GM15510 (cell line): Measurements from ENCODE around the gene LFNG.

ENCODE experiments used
- POLR2A ChIP-seq: IDR thresholded peaks from 3 replicates; pipeline ENCODE4 v1.6.1; 2011; ENCODE audit warnings: borderline replicate concordance; ENCODE audit not compliant: insufficient read length; ENCODE audit errors: extremely low read depth

The LFNG gene

GRCh38 chr7:2526659-2527504 is 7.3 kb downstream of the LFNG start:
- no peak for TF ChIP-seq POLR2A

DNA sequence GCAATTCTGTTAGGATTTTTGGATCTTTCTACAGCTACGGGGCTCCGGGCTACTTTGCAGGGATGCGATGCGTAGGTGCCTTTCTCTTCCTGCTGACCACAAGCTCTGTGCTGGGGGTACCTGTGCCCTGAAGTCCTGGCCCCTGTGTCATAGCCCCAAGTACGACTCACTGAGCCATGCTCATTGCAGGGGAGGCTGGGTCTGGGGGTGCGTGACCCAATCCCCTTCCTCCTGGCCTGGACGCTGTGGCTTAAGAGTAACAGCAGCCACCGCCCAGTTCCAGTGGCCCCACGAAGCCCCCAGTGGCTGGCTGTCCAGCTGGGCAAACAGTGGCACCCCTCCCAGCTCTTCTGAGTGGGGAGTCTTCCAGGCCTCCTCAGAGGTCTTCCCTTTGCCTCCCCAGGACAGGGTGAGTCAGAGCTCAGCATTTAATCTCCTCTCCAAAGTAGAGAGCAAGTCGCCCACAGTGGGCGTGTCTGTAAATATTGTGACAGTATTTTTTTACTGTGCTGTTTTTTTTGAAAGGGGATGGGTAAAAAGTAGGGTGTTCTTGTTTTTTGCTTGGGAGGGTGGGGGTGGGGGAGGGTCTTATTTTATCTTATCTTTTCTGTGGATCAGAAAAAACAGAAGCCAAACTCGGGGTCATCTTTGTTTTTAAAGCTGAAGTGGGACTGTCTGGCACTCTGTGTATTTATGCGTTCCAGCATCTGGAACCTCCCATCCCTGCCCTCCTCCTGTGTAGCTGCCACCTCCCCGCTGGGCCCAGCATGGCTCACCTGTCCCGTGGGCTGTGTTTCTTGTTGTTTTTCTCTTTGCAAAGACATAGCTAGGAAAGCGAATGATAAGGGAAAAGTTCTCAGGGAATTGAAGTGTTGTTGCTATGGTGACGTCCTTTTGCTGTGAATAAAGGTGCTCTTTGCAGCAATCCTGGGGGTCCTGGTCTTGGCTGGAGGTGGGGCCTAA is 8.2 kb downstream of the LFNG start:
- no peak for TF ChIP-seq POLR2A

DNA sequence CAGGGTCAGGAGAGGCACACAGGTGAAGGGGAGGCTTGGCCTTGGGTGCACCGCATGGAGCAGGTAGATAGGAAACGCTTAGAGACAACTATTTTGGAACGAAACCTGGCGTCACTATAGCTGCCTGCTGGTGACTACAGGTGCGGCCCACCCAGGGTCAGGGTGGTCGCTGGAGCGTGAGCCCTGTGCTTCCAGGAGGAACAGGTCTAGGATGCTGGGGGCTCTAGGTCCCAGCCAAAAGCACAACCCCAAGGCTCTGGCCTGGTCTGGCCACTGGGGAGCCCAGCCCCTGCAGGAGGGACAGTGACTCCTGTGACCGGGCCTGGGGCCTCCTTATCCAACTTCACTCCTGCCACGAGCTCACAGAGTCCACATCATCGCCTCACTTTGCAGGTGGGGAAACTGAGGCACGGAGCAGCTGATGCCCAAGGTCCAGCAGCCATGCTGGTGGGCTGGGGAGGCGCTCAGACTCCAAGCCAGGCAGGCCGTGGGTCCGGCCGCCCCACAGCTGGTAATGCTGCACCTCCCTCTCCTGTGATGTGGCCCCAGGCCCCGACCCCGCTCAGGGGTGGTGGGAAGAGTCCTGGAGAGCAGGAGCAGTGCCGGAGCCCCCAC is 9.0 kb downstream of the LFNG start:
- TF ChIP-seq POLR2A, result no peak

GRCh38 chr7:2529161-2530070 is 9.8 kb downstream of the LFNG start:
- no peak for TF ChIP-seq POLR2A

DNA sequence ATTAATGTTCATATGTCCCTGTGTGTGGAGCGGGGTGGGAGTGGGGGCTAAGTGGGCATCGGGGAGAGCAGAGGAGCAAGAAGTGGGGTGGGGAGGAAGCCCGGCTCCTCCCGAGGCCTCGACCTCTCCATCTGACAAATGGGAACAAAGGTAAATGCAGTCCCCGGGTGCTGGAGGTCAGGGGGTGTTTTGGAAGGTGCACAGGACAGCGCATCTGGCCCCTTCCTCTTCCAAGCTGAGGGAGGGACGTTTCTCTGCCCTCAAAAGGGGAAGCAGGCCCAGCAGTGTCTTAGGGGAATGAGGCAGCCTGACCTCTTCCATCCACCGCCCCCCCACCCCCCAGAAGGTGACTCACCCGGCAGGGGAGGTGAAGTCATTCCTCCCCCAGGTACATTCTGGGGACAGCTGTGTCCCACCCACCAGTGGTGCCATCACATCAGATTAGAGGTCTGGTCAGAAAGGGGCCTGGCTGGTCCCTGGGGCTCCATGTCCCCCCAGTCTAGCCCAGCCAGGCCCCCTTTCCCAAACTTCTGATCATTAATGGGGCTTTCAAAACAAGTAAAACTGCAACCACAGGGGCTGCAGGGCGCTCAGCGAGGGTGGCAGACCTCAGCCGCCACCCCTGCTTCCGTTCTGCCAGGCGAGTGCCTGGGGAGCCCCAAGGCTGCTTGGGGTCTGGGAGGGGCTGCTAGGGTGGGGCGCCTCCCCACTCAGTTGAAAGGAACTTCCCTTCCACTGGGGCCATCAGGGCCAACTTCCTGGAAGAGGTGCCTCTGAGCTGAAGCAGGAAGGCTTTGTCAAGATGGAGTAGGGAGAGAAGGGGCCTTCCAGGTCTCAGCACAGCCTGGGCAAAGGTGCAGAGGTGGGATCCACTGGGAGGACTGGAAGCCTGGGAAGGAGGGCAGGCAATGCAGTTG is 10.8 kb downstream of the LFNG start:
- no peak for TF ChIP-seq POLR2A

DNA sequence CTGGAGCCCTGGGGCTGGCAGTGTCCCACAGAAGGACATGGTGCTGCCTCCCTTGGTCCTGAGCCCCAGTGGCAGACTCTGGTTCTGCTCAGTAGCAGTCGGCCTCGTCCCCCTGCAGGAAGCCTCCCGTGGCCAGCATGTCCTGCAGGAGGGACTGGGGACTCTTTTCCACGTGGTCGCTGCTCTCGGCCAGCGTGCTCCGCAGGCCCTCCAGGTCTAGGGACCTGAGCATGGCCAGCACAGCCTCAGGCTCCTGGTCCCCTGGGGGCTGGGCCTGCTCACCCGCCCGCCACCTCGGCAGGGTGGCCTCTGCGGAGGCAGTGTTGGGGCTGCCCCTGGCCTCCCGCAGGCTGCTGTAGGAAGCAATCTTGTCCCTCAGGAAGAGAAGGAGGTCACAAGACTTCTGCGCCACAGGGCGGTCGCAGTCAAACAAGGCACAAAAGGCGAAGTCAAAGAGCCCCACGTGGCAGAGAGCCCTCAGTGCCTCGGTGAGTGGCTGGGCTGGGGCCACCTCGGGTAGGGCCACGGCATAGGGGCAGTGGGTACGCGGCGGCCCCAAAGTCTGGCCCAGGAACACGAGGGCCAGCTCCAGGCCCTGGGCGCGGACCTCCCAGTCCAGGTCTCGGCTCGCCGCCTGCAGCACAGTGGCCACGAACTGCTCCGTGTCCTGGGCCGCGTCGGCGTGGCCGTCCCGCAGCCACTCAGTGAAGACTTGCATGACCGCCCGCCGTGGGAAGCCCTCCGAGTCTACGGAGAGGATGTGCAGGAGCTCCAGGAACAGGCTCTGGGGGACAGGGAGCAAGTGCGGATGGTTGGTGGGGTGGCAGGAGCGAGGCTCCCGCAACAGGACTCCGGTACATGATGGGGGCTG is 18.6 kb downstream of the LFNG start:
- TF ChIP-seq POLR2A, result no peak

GRCh38 chr7:2539031-2539911 is 19.7 kb downstream of the LFNG start:
- no peak for TF ChIP-seq POLR2A

DNA sequence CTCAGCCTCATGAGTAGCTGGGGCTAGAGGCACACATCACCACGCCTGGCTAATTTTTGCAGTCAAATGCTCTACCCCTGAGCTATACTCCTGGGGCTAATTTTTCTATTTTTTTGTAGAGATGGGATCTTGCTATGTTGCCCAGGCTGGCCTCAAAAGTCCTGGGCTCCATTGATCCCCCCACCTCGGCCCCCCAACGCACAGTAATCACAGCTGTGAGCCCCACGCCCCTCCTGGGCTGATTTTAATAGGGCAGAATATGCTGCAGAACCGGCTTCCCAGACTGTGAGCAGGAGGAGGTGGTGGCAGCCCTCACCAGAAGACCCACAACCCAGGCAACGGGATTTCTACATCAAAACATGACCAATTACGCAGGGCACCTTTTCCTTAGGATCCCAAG is 20.6 kb downstream of the LFNG start:
- no peak for TF ChIP-seq POLR2A

DNA sequence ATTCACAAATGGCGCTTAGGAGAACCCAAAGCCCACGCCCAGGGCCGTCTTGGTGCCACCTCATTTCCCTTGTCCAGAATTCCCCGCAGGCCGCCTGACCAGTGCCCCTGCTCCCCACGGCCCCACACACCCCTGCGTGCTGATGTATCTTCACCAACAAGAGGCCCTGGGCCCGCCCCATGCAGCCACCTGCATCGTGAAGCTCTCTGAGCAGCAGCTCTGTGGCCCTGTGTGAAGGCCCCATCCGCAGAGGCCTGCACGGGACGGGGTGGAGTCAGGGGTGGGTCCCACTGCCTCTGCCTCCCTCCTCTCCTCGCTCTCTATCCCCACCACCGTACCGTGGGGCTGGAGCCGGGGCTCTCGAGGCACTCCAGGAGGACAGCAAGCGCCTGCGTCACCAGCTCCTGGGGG is 21.1 kb downstream of the LFNG start:
- no peak for TF ChIP-seq POLR2A

DNA sequence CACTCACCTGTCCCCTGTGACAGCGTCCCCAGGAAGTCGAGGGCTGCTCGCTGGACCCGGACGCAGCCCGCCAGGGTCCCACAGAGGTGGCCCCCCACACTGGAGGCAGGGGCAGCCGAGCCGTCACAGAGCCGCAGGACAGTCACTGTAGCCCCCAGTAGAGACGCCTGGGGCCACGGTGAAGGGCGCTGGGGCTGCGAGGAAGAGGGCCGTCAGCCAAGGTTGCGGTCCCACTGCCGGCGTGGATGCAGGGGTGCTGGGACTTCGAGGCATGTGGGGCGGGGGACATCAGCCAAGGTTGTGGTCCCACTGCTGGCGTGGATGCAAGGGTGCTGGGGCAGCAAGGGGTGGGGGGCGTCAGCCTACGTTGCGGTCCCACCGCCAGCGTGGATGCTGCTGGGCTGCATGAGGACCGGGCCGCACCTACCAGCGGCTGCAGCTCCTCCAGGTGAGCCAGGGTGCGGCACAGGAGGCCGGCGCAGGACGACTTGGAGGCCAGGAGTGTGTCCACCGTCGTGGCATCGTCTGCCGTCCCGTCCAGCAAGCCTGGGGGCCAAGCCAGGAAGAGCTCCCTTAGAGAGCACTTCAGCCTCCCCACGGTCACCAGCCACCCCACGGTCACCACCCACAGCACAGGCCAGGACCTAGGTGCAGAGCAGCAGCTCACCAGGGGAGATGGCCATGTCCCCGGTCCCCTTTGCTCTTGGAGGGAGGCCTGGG is 21.9 kb downstream of the LFNG start:
- no peak for TF ChIP-seq POLR2A
